ENCODE data around the gene SLC66A2. TPM values are rescaled to one million over a fixed set of nuclear protein-coding genes. Genes with fewer than 3 reads are reported as not detected.
"Not testable (repeated sequence)": the region's sequence is repeated elsewhere in the genome, so short reads cannot be mapped to it uniquely, and the experiment has no call there.

The SLC66A2 gene
- total RNA-seq, 1 donor from 2014 or later = 85.9 TPM

DNA sequence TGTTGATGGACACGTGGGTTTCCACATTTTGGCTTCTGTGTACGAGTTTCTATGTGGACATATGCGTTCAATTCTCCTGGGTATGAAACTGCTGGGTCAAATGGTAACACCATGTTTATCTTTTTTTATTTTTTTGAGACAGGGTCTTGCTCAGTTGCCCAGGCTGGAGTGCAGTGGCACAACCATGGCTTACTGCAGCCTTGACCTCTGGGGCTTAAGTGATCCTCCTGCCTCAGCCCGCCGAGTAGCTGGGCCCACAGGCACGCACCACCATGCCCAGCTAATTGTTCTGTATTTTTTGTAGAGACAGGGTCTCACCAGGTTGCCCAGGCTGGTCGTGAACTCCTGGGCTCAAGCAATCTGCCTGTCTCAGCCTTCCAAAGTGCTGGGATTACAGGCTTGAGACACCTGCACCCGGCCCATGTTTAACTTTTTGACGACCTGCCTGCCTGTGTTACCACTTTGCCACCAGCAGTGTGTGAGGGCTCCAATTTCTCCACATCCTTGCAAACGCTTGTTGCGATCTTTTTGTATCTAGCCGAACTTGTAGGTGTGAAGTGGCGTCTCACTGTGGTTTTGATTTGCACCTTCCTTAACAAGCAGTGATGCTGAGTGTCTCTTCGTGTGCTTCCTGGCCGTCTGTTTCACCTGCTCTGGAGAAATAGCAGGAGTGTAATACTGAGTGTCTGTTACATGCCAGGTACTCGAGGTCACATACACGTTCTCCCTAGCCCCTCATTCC lies 19.9 kb upstream of the SLC66A2 start:
- peak; percentile 57 for DNase-seq (ENCODE audit: low spot score)

DNA sequence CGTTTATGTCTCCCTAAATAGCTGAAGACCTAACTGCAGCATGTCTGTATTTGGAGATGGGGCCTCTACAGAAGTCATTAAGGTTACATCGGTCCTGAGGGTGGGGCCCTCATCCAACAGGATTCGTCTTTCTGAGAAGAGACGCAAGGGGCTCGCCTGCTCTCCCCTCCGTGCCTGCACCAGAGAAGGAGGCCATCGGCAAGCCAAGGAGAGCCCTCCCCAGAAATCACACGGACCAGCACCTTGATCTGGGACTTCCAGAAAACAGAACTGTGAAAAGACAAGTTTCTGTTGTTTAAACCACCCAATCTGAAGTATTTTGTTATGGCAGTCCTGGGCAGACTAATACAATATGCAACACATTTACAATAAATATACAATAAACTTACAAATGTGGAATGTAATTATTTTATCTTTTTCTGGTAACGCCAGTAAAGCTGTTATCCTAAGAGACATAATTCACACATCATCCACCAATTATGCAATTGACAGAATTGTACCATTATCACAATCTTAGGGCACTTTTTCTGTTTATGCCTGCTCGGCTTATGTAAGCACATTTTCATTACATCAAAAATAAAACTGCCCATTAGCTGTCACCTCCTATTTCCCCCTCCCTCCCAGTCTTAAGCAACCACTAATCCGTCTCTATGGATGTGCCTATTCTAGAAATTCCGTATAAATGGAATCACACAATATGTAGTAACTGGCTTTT lies 19.1 kb upstream of the SLC66A2 start:
- peak; percentile 43 for DNase-seq (ENCODE audit: low spot score)

DNA sequence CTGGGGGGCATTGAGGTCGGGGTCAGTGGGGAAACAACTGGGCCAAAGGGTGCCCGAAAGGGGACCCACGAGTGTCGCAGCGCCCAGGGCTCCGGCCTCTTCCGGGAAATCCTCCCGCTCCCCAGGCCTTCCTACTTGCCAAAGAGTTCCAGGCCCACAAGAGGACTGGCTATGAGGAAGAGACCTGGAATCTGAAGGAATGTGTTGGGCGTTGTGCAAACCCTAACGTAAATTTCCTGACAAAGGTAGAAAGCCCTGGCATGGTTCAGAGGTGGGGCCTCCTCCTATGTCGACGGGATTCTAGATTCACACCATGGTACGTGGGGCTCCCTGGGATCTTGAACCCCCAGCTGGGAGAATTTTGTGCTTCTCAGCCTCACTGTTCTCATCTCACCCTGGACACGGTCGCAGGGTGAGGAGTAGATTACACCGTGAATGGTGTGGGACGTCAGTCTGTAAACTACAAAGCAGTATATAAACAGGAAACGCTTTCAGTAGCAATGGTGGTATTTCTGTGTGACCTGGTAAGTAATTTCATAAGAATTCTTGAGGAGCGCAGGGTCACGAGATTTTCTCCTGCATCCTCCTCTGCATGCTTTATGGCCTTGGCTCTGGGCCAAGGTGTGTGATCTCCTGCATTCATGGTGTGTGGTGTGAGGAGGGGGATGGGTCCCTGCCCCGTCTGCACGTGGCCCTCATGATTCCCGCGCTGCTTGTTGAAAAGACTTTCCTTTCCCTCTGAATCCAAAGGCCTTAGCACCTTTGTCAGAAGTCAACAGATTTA lies 13.9 kb upstream of the SLC66A2 start:
- DNase-seq (ENCODE audit: low spot score) = no peak

- no peak for DNase-seq (ENCODE audit: low spot score)
Measured at GRCh38 chr18:79964330-79965118, 13.1 kb upstream of the SLC66A2 start, which contains the start of gene HSBP1L1. Gene HSBP1L1, plus strand, starts transcription at chr18:79964643. Its CDS starts 93 bp downstream, at chr18:79964736.

DNA sequence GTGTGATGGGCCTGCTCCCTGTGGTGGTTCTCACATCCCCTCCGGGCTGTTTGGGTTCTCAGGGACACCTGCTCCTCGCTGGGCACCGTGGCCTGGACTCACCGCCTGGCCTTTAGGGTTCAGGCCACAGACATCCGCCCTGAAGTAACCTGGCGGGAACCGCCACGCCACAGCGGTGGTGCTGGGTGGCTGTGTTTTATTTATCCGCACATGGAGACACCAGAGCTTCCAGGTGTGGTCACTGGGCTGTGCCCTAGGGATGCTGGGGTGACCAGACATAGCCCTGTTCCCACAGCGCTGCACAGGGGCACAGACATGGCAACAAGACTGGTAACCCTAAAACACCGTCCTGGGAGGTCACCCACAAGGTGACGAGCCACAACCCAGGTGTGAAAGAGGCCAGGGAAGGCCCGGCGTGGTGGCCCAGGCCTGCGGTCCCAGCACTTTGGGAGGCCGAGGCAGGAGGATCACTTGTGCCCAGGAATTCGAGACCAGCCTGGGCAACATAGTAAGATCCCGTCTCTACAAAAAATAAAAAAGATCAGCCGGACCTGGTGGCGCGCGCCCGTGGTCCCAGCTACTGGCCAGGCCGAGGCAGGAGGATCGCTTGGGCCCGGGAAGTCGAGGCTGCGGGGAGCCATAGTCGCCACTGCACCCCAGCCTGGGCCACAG lies 12.3 kb upstream of the SLC66A2 start:
- DNase-seq (ENCODE audit: low spot score) = no peak

DNA sequence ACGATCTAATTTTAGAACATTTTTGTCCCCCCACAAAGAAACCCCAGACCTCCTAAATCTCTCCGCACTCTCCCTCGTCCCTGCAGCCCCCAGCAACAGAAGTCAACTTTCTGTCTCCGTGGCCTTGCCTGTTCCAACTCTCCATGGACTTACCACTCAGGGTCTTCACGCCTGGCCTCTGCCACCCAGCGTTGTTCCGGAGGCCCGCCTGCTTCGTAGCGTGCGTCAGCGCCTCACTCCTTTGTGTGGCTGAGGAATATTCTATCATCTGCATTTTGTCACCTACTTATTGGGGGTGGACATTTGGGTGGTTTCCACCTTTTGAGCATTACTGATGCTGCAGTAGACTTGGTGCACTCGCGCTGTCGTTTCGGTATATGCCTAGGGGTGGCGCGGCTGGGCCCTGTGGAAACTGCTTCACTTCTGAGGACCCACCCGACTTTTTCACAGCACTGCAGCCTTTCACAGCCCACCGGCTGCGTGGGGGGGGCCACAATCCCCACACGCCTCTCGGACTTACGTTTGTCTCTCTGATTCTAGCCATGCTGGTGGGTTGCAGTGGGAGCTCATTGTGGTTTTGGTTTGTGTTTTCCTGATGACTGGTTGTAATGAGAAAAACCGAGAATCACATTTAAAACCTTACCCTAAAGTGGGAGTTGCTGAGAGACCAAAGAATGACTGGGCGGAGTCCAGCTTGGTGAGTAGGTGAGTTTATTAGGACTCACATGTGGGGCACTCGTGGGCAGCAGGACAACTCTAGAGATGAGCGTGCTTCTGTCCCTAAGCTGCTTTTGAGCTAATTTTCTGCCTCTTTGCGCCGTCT lies 11.6 kb upstream of the SLC66A2 start:
- no peak for DNase-seq (ENCODE audit: low spot score)

- DNase-seq (ENCODE audit: low spot score) = no peak
Measured at GRCh38 chr18:79962311-79962710, 10.9 kb upstream of the SLC66A2 start.

GRCh38 chr18:79961527-79962291 lies 10.3 kb upstream of the SLC66A2 start:
- no peak for DNase-seq (ENCODE audit: low spot score)

GRCh38 chr18:79960921-79961526 lies 9.6 kb upstream of the SLC66A2 start:
- DNase-seq (ENCODE audit: low spot score) = no peak

DNA sequence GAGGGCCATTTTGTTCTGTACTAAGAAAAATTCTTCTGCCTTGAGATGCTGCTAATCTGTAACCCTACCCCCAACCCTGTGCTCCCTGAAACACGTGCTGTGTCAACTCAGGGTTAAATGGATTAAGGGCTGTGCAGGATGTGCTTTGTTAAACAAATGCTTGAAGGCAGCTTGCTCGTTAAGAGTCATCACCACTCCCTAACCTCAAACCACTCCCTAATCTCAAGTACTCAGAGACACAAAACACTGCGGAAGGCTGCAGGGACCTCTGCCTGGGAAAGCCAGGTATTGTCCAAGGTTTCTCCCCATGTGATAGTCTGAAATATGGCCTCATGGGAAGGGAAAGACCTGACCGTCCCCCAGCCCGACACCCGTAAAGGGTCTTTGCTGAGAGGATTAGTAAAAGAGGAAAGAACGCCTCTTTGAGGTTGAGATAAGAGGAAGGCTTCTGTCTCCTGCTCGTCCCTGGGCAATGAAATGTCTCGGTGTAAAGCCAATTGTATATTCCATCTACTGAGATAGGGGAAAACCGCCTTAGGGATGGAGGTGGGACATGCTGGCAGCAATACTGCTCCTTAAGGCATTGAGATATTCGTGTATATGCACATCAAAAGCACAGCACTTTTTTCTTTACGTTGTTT lies 8.8 kb upstream of the SLC66A2 start:
- not testable (repeated sequence) for DNase-seq (ENCODE audit: low spot score)

GRCh38 chr18:79958981-79959380 lies 7.5 kb upstream of the SLC66A2 start:
- no peak for DNase-seq (ENCODE audit: low spot score)

DNA sequence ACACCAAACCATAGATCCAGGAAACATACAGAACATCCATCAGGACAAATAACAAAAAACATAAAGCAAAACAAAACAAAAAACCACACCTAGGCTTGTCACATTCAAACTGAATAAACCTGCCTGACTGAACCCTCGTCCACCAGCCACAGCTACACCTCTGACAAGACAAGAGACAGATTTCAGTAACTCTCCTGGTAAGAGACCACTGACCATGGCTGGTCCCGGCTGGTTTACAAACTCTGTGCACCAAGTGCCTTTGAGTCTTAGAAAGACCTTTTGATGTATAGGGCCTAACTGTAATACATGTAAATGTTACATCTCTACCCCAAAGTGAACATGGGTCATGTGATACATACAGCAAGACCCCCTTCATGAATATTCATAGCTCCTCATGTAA lies 4.8 kb upstream of the SLC66A2 start:
- DNase-seq (ENCODE audit: low spot score) = no peak

- peak; percentile 41 for DNase-seq (ENCODE audit: low spot score)
Measured at GRCh38 chr18:79955302-79956075, 4.0 kb upstream of the SLC66A2 start.

DNA sequence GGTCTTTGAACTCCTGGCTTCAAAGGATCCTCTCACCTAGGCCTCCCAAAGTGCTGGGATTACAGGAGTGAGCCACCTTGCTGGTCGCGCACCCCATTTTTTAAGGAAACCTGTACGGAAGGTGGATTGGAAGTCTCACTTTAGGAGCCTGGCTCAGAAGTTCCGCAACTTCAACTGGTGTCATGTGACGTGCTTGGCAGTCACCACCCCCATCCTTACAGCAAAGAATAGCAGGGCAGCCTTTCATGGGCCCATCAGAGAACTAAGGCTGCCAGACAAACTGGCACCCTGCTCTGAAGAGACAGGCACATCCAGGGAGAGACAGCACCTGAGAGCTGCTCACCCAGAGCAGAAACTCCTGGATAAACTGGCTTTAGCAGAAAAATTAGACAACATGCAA lies 3.3 kb upstream of the SLC66A2 start:
- peak; percentile 53 for DNase-seq (ENCODE audit: low spot score)

- DNase-seq (ENCODE audit: low spot score) = peak; percentile 84
Measured at GRCh38 chr18:79953971-79954651, 2.7 kb upstream of the SLC66A2 start.

DNA sequence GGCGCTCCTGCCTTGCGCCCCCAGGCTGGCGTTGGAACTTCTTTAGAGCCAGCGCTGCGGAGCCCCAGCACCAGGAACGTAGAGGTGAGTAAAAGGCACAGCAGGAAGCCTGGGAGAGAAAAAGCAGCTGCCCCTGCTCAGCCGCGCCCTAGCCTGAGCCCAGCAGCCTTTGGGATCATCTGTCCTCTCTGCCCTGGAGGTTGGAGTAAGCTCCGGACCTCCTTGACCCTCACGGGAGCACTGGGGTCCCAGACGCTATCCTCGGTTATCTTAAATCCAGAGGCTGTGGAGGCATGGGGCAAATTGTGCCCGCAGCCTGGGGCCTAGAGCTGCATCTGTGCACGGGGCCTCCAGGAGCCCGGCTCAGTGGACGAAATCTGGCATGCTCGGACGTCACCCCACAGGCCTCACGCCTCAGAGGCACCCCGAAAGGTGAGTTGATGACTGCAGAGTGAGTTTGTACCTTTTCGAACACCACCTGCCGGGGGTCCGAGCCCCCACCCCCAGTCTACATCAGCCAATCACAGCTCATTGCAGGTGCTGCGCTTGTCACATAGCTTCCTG lies 1.6 kb upstream of the SLC66A2 start:
- DNase-seq (ENCODE audit: low spot score) = peak; percentile 81

Data from mesenteric fat pad (tissue), 1 donor.